GM12874 (cell line): ENCODE data around the gene CACNA2D3.

Experiments
- CTCF ChIP-seq: IDR thresholded peaks from 2 replicates; pipeline ENCODE4 v1.5.1; 2011; ENCODE audit warnings: low read depth, mild to moderate bottlenecking, control low read depth, low read length, moderate library complexity; ENCODE audit not compliant: insufficient read depth

CACNA2D3 gene

GRCh38 chr3:54173371-54173770 lies 51.0 kb downstream of the CACNA2D3 start:
- no peak for TF ChIP-seq CTCF

GRCh38 chr3:54176106-54176505 lies 53.8 kb downstream of the CACNA2D3 start:
- no peak for TF ChIP-seq CTCF

DNA sequence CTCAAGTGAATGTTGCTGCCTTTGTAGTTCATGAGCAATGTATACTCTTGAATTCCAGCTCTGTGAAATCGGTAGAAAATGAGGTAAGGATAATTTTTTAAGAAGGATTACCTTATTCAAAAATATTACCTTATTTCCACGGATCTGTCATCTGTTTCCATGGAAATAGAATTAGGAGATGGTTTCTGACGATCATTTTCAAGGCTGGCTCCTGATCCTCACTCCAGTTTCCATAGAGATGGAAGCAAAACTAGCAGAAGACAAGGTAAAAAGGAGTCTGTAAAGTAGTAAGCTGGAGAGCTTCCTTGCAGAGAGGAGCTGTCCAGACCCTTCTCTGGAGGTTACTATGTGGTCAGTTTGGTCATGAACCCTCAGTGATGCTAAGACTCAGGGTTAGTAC lies 55.5 kb downstream of the CACNA2D3 start:
- no peak for TF ChIP-seq CTCF

DNA sequence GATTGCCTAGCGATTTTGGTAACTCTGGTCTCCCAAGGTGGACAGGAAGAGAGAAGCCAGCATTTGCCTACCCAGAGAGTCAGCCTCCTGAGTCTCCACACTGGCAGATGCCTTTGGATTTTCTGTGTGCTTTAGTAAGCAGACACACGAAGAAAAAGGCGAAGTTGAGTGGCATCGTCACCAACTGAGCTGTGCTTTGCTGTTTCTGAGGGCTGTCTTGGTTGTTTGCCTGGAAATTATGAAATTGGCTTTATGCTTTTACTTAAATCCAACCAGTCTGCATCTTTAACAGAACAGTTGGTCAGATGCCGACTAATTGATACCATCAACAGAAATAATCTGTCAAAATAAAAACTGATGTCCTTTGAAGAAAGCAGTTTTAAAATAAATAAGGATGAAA lies 56.0 kb downstream of the CACNA2D3 start:
- TF ChIP-seq CTCF: no peak

- TF ChIP-seq CTCF: no peak
Observed at GRCh38 chr3:54180921-54181320, 58.6 kb downstream of the CACNA2D3 start.

DNA sequence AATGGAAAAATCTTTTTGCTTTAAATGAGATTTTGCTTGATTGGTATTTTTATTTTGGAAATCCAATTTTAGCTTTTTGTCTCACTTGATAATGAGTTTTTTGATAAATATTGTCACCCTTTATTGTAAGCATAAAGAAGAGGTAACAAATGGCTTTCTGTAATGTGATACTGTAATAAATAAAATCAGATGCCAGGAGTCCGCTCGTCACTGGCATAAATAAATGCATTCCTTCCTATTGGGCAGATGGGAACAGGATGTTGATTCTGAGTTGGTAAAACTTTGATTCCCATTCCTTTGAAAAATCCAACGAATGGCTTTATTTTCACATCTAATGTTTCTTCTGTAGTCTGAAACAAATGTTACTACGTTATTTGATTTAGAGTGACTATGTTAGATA lies 59.9 kb downstream of the CACNA2D3 start:
- TF ChIP-seq CTCF: no peak

- no peak for TF ChIP-seq CTCF
Observed at GRCh38 chr3:54185740-54186139, 63.4 kb downstream of the CACNA2D3 start.
